Stimulated activated CD8-positive, alpha-beta memory T cell treated with anti-CD3 and anti-CD28 coated beads, Interleukin-7, amount 100 ng/mL, for 48 hours (primary cell): ENCODE measurements around the gene OR1E1.
"Not testable (repeated sequence)": the region's sequence is repeated elsewhere in the genome, so short reads cannot be mapped to it uniquely, and the experiment has no call there.

ENCODE experiments used
- DNase-seq, 2 donors: peaks; one replicate each; pipeline ENCODE4 v3.0.0-alpha.2; 2020; ENCODE audit warnings: low read depth in 1 of 2; ENCODE audit errors: extremely low read depth in 1 of 2

OR1E1 gene

GRCh38 chr17:3398310-3398709 lies at the start of gene OR1E1:
TSS of gene OR1E1 (minus strand) at chr17:3398410. CDS start at chr17:3398410, 0 bp downstream.
- DNase-seq, result no peak

GRCh38 chr17:3447625-3448024 lies 49.4 kb upstream of the OR1E1 start:
- DNase-seq, result no peak

GRCh38 chr17:3440451-3440850 lies 42.2 kb upstream of the OR1E1 start:
- no peak for DNase-seq

GRCh38 chr17:3438368-3438767 lies 40.2 kb upstream of the OR1E1 start:
- no peak for DNase-seq

- no peak for DNase-seq
These were observed 35.5 kb upstream of the OR1E1 start, which contains the start of gene OR1E2 for GRCh38 chr17:3433741-3434140. TSS of gene OR1E2 (minus strand) at chr17:3433841. CDS start at chr17:3433841, 0 bp downstream.

GRCh38 chr17:3433215-3433614 lies 35.0 kb upstream of the OR1E1 start:
- not testable (repeated sequence) for DNase-seq

- no peak for DNase-seq
These were observed 20.0 kb upstream of the OR1E1 start for GRCh38 chr17:3418222-3418621.

GRCh38 chr17:3415610-3416009 lies 17.4 kb upstream of the OR1E1 start:
- no peak for DNase-seq

GRCh38 chr17:3412216-3412615 lies 14.0 kb upstream of the OR1E1 start:
- not testable (repeated sequence) for DNase-seq

- no peak for DNase-seq
These were observed 12.9 kb upstream of the OR1E1 start, which contains the start of gene OR3A3 for GRCh38 chr17:3411070-3411469. TSS of gene OR3A3 (plus strand) at chr17:3411370.

GRCh38 chr17:3403856-3404255 lies 5.6 kb upstream of the OR1E1 start:
- DNase-seq, result not testable (repeated sequence)

- no peak for DNase-seq
These were observed 3.6 kb upstream of the OR1E1 start for GRCh38 chr17:3401786-3402185.

- DNase-seq, result no peak
These were observed 1.8 kb upstream of the OR1E1 start for GRCh38 chr17:3400055-3400454.

GRCh38 chr17:3397801-3398200 lies 409 bp downstream of the OR1E1 start:
- DNase-seq, result not testable (repeated sequence)

GRCh38 chr17:3389791-3390190 lies 8.4 kb downstream of the OR1E1 start:
- DNase-seq, result no peak

- peak in 1 of 2 donors; percentile 5 for DNase-seq
These were observed 12.1 kb downstream of the OR1E1 start, which contains the start of gene OR3A2 for GRCh38 chr17:3385869-3386816. TSS of gene OR3A2 (minus strand) at chr17:3386308.

GRCh38 chr17:3381957-3382356 lies 16.3 kb downstream of the OR1E1 start:
- no peak for DNase-seq

- no peak for DNase-seq
These were observed 19.9 kb downstream of the OR1E1 start for GRCh38 chr17:3378321-3378720.

GRCh38 chr17:3371167-3371566 lies 27.0 kb downstream of the OR1E1 start:
- not testable (repeated sequence) for DNase-seq
